HG03097 (cell line): Measurements from ENCODE around the gene FAM13A.
"Not testable (repeated sequence)": the region's sequence is repeated elsewhere in the genome, so short reads cannot be mapped to it uniquely, and the experiment has no call there.

Experiments
- ATAC-seq: cut with Tn5 transposase; IDR thresholded peaks from one replicate; pipeline ENCODE4 v1.9.1; 2021; ENCODE audit not compliant: unreplicated experiment, low FRiP score

Gene FAM13A

GRCh38 chr4:89056953-89057398 lies at the start of gene FAM13A:
Gene FAM13A, minus strand, starts transcription at chr4:89057185. Its CDS starts 221 bp downstream, at chr4:89056964.
- ATAC-seq: peak; percentile 77

- no peak for ATAC-seq
Measured at GRCh38 chr4:89105726-89106125, 48.7 kb upstream of the FAM13A start.

GRCh38 chr4:89101256-89102161 lies 44.5 kb upstream of the FAM13A start:
- peak; percentile 85 for ATAC-seq

- peak; percentile 21 for ATAC-seq
Measured at GRCh38 chr4:89100853-89101252, 43.9 kb upstream of the FAM13A start.

GRCh38 chr4:89099471-89099870 lies 42.5 kb upstream of the FAM13A start:
- no peak for ATAC-seq

DNA sequence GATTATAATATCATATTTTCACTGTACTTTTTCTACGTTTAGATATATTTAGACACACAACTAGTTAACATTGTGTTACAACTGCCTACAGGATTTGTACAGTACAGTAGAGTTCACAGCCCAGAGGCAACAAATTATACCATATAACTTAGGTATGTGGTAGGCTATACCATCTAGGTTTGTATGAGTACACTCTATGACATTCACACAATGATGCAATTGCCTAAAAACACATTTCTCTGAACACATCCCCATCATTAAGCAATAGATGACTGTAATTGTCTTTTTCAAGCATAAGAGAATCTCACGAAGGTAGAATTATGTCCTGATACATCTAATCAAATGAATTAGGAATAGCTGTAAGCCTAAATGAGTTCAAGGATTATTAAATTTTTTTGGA lies 42.0 kb upstream of the FAM13A start:
- no peak for ATAC-seq

DNA sequence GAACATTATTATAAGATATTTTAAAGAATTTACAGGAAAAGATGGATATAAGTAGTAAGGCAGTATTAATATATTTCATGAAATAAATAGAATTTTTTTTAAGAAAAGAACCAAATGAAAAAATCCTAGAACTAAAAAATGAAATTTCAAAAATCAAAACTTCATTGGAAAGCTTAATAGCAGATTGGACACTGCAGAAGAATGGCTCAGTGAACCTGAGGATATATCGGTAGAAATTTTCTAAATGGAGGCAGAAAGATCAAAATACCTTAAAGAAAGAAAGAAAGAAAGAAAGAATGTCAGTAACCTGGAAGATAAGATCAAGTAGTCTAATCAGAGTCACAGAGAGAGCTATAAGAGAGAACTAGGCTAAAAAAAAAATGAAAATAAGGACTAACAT lies 21.3 kb upstream of the FAM13A start:
- ATAC-seq: no peak

GRCh38 chr4:89077761-89078160 lies 20.8 kb upstream of the FAM13A start:
- no peak for ATAC-seq

DNA sequence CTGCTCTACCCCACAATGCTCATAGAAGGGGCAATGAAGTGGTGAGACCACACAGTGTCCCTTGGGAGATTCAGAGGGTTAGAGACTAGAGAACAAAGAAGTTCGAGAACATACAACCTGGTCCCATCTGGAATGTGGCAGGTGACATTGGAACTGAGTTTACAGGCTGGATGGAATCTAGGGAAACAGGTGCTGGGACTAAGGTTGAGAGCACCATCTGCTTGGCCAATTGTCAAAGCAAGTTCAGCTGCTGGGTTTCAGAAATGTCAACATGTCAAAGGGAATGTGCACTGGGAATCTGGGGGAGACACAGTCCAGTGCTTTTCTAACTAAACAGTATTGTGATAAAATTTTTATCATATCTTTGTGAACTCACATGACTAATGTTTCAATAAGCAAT lies 15.9 kb upstream of the FAM13A start:
- ATAC-seq: no peak

- no peak for ATAC-seq
Measured at GRCh38 chr4:89071311-89071710, 14.3 kb upstream of the FAM13A start.

- peak; percentile 49 for ATAC-seq
Measured at GRCh38 chr4:89070041-89070440, 13.1 kb upstream of the FAM13A start.

DNA sequence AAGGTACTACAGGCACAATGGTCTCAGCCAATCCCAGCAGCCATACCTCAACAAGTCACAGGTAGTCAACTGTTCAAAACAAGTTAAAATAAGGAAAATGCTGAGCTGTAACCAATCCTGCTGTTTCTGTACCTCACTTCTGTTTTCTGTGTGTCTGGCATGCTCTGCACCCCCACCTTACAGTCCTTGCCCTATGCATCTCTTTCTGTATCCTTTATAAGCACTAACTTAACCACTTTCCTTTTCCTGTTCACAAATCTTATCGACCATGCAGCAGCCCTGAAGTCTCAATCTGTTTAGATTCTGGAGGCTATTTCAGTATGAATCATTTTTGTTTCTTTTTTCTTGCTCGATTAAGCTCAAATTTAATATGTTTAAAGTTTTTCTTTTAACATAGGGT lies 12.5 kb upstream of the FAM13A start:
- peak; percentile 76 for ATAC-seq

DNA sequence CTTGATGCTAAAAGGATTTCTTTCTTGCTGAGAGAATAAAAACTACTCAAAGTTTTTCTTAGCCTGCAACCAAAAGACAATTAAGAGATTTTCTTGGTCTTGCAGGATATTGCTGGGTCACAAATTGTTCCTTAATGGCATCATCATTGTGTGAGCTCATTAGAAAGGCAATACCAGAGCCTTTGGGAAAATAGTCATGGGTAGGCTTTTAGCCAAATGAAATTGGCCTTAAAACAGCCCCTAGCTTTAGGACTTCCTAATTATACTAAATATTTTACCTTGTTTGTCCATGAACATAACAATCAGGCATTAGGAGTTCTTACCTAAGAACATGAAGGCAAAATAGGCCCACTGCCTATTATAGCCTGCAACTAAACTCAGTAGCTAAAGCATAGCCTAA lies 10.4 kb upstream of the FAM13A start:
- ATAC-seq: no peak

- ATAC-seq: no peak
Measured at GRCh38 chr4:89064848-89065247, 7.9 kb upstream of the FAM13A start.

GRCh38 chr4:89057844-89058243 lies 859 bp upstream of the FAM13A start:
- ATAC-seq: not testable (repeated sequence)

DNA sequence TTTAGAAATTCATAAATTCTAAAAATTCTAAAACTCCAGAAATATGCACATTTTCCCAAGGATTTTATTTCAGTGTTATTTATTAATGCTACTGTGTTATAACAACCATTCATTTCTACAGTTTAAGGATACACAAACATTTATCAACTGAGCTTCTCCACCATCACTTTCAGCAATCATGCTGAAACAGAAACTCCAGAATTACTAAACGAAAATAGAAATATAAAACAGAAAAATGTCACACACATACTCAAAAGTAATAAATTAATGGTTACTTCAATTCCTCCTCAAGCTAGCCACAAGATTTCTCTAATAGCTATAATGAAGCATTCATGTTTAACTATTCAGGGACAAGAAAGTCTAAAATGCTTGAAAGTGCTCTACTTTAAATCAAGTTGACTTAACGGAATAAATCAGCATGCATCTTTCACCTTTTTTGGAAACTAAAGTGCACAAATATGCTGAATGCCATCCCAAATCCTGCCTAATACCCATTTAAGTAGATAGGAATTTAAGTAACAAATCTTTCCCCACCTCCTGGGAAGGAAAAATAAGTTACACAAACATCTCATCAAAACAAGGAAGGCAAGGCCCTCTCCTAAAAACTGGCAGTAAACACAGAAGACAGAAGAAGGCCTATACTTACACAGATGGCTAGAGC lies 563 bp downstream of the FAM13A start:
- no peak for ATAC-seq

GRCh38 chr4:89055157-89056080 lies 1.6 kb downstream of the FAM13A start:
- no peak for ATAC-seq

DNA sequence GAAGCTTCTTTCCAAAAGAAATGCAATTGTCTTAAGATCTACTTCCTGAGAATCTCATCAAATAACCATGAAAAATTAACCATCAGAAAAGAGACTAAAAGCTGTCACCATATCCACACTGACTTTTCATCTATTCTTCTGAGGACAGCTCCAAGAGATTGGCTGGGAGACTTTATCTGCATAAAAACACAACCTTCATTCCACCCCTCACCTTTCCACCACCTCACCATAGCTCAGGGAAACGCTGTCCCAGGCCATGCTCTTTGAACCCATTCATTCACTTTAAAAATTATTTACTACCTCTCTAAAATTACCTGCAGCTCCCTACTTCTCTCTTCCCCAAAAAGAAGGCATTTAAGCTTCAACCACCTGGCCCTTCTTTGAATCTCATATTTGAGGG lies 2.4 kb downstream of the FAM13A start:
- ATAC-seq: no peak

- no peak for ATAC-seq
Measured at GRCh38 chr4:89049853-89050252, 7.1 kb downstream of the FAM13A start.

DNA sequence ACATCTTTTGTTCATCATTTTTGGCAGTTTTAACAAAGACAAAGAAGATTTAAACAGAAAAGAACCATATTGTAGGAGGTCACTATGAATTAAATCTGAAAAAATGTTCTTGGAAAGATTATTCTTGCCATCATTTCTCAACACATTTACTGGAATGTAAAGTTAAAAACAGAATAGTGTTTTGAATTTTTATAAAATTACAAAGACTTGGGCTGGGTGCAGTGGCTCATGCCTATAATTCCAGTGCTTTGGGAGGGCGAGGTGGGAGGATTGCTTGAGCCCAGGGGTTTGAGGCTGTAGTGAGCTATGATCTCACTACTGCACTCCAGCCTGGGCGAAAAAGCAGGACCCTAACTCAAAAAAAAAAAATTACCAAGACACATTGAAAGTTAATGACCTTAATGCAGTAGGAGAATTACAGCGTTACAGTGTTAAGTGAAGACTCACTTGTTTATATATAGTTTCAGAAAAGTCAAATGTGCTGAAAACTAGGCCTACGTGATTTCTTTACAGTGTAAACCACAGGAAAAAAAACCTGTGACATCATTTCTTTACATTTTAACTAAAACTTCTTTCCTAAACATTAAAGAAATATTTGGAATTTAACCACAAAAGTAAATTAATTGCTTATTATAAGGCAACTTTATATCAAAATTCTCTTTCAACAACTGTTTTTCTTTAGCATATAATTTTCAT lies 7.9 kb downstream of the FAM13A start:
- ATAC-seq: no peak
